Left colon (tissue), 2 donors: ENCODE data around the gene AGAP1. TPM values are rescaled to one million over a fixed set of nuclear protein-coding genes. Genes with fewer than 3 reads are reported as not detected.

ENCODE experiments used
- ATAC-seq: fragments of 200-7000 bp; cut with Tn5 transposase; one replicate; pipeline ENCODE4 v1.9.1; 2020; ENCODE audit warnings: mild to moderate bottlenecking, moderate library complexity
- DNase-seq, 2 donors: peaks; one replicate each; pipeline ENCODE4 v3.0.0-alpha.2; 2020
- intact Hi-C, 2 donors: fragments of 100-400 bp; cut with DNase I in 1 of 2; cut with micrococcal nuclease in 1 of 2; formaldehyde crosslinking; loops; one replicate each; pipeline versions ENCODE4 v1.11.2 to v1.14.0; 2022; cut with DNase I, micrococcal nuclease
- total RNA-seq, 2 donors: library from RNA; stranded (reverse); fragmentation: NEBNext Ultra II Directional; extraction: Animal tissue kit (Norgen Biotek cat#: 25700); gene quantifications; one replicate each; pipeline ENCODE4 v1.2.1, GENCODE V29; 2021
- donor health status: DM: no; HTN: no; CAD: no.
- donor health status: DM: yes; HTN: yes; CAD: no.

The AGAP1 gene
- total RNA-seq, 2 donors from 2014 or later = 61.3 to 78.5 TPM

DNA sequence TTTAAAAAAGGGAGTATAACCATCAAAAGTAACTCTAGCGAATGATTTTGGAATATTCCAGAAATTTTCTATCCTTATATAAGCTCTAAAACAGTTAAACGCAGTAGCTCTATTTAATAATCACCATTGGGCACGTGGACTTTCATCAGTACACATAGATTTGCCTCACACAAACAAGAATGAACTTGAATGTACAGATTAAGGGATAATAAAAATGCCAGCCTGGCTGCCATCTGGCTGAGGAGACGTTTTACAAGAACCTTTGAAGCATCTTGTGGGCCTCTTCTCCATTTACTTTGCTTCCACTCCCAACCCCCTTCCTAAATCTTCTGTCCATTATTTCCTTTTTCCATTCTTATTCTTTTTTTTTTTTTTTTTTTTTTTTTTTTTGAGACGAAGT, 47.2 kb downstream of the AGAP1 start:
- ATAC-seq (peak; percentile 45), DNase-seq (peak; percentile 40 to 48)
- intact Hi-C loops = no loop called here

GRCh38 chr2:235541838-235542549, 48.2 kb downstream of the AGAP1 start:
- intact Hi-C loops = no loop called here
- DNase-seq (peak; percentile 70), ATAC-seq (peak; percentile 70)

GRCh38 chr2:235542733-235543127, 48.9 kb downstream of the AGAP1 start:
- ATAC-seq (peak; percentile 58), DNase-seq (peak; percentile 51 to 82)
- intact Hi-C loops = no loop called here

DNA sequence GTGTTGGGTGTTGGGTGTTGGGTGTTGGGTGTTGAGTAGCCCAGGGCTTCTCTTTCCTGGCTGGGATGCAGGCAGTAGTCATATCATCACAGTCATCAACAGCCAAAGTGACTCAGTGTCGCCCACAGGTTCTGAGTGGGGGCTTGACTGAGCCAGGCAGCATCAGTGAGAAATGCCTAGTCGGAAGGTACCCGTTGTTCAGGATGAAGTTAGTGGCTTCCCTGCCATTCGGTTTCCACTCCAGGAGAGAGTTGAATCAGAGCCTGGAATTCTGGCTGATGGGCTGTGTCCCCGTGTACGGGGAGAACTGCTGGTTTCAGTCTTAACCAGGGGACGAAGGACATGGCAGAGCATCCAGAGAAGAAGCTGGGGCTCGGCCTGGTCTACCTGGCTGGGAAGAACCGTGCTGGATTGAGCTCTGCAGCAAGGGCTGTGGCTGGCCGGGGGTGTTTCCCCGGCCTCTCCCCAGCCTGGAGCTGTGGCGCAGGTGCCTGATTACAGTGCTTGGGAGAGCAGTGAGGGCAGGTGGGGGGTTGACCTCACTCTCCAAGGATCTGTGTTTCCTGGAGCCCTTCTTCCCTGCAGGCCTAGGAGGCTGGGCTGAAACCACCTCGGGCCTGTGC, 49.4 kb downstream of the AGAP1 start:
- intact Hi-C loops = no loop called here
- ATAC-seq (peak; percentile 60), DNase-seq (peak; percentile 56 to 67)

- DNase-seq (peak in 1 of 2 donors; percentile 24), ATAC-seq (no peak)
- intact Hi-C loops = no loop called here
Measured at GRCh38 chr2:235543851-235544688, 50.2 kb downstream of the AGAP1 start.

- intact Hi-C loops = no loop called here
- ATAC-seq (no peak), DNase-seq (no peak)
Measured at GRCh38 chr2:235544689-235544969, 50.8 kb downstream of the AGAP1 start.

- intact Hi-C loops = no loop called here
- DNase-seq (peak in 1 of 2 donors; percentile 21), ATAC-seq (no peak)
Measured at GRCh38 chr2:235545339-235546150, 51.7 kb downstream of the AGAP1 start.

GRCh38 chr2:235546151-235546435, 52.2 kb downstream of the AGAP1 start:
- DNase-seq = no peak
- no peak for ATAC-seq

DNA sequence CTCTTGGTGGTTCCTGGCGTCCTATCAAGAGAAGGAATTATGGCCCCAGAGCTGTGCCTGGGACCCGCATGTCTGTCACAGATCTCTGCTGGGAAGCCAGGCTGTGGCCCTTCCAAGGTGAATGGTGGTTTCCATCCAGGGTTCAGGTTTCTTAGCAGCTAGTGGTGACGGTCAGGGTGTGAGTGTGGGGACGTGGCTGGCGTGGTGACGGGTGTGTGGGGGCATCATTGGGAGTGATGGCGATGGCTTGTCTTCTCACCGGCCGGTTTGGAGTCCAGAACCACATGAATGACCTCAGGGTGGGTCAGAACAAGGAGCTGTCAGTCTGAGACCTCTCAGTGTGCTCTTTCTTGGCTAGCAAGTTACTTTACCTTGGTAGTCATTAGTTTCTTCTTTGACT, 52.6 kb downstream of the AGAP1 start:
- ATAC-seq (no peak), DNase-seq (peak in 1 of 2 donors; percentile 14)
- intact Hi-C loops = no loop called here

More at GRCh38 chr2:235546151-235546435, 52.2 kb downstream of the AGAP1 start:
- intact Hi-C loops = no loop called here

- ATAC-seq (no peak), DNase-seq (peak in 1 of 2 donors; percentile 16)
- intact Hi-C loops = no loop called here
Measured at GRCh38 chr2:235549735-235550377, 56.0 kb downstream of the AGAP1 start.

DNA sequence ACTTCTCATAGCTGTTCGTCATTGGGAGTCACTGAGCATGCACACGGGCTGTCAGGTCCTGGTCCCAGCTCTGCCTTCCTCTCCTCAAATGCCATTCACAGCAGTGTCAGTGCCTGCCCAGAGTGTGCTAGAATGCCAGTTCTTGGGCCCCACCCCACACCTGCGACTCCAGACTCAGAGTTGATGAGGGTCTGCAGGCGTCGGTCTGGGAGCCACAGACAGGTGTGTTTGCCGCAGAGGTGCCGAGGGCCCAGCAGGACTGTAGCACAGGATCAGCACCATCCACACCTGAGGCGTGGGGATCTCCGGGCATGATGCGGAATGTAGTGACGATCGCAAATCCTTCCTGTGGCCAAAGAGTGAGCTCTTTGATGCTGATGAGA, 56.5 kb downstream of the AGAP1 start:
- ATAC-seq = no peak
- no peak for DNase-seq
- intact Hi-C loops = no loop called here

DNA sequence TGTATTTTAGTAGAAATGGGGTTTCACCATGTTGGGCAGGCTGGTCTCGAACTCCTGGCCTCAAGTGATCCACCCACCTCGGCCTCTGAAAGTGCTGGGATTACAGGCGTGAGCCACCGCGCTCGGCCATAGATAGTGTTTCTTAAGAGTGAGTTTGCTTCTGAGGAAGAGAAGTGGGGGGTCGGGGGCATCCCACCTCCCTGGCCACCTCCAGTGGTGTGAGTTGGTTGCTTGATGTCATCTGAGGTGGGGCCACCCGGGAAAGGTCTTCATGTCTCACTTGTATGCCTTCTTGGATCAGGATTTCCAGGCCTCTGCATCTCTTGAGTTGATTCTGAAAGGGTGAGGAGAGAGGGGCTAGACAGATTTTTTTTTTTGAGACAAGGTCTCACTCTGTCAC, 57.1 kb downstream of the AGAP1 start:
- DNase-seq (no peak), ATAC-seq (no peak)
- intact Hi-C loops = no loop called here

GRCh38 chr2:235551965-235552364, 58.1 kb downstream of the AGAP1 start:
- ATAC-seq (peak; percentile 93), DNase-seq (peak; percentile 74 to 75)
- intact Hi-C loops = no loop called here

GRCh38 chr2:235552671-235553070, 58.8 kb downstream of the AGAP1 start:
- ATAC-seq (no peak), DNase-seq (no peak)
- intact Hi-C loops = no loop called here

- ATAC-seq (no peak), DNase-seq (no peak)
- intact Hi-C loops = no loop called here
Measured at GRCh38 chr2:235553291-235553690, 59.4 kb downstream of the AGAP1 start.

GRCh38 chr2:235553696-235554100, 59.9 kb downstream of the AGAP1 start:
- no peak for DNase-seq
- intact Hi-C loops = no loop called here
- ATAC-seq = peak; percentile 55

- ATAC-seq = no peak
- DNase-seq = no peak
- intact Hi-C loops = no loop called here
Measured at GRCh38 chr2:235554385-235554784, 60.5 kb downstream of the AGAP1 start.

- ATAC-seq = no peak
- no peak for DNase-seq
- intact Hi-C loops = no loop called here
Measured at GRCh38 chr2:235554936-235555335, 61.1 kb downstream of the AGAP1 start.

- no peak for DNase-seq
- ATAC-seq = no peak
- intact Hi-C loops = no loop called here
Measured at GRCh38 chr2:235555371-235555770, 61.5 kb downstream of the AGAP1 start.
